Ishikawa (cell line): ENCODE results near the gene NOTO.

Experiments used
- CEBPB ChIP-seq: IDR thresholded peaks from 2 replicates; pipeline ENCODE4 v1.6.1; 2012
- CREB1 ChIP-seq: IDR thresholded peaks from 2 replicates; pipeline ENCODE4 v1.6.1; 2012; ENCODE audit warnings: low read depth
- EGR1 ChIP-seq: IDR thresholded peaks from 2 replicates; pipeline ENCODE4 v1.6.1; 2012
- EP300 ChIP-seq: IDR thresholded peaks from 2 replicates; pipeline ENCODE4 v1.6.1; 2012; ENCODE audit warnings: borderline replicate concordance
- FOXM1 ChIP-seq: IDR thresholded peaks from 2 replicates; pipeline ENCODE4 v1.6.1; 2012; ENCODE audit warnings: low read depth, borderline replicate concordance
- NFIC ChIP-seq: IDR thresholded peaks from 2 replicates; pipeline ENCODE4 v1.6.1; 2012
- RAD21 ChIP-seq: IDR thresholded peaks from 2 replicates; pipeline ENCODE4 v1.6.1; 2012; ENCODE audit warnings: low read depth
- TAF1 ChIP-seq: IDR thresholded peaks from 2 replicates; pipeline ENCODE4 v1.6.1; 2012; ENCODE audit warnings: low read depth, mild to moderate bottlenecking
- TCF12 ChIP-seq: IDR thresholded peaks from 2 replicates; pipeline ENCODE4 v1.6.1; 2012; ENCODE audit warnings: low read depth
- TEAD4 ChIP-seq: IDR thresholded peaks from 2 replicates; pipeline ENCODE4 v1.6.1; 2012
- YY1 ChIP-seq: IDR thresholded peaks from 2 replicates; pipeline ENCODE4 v1.6.1; 2012; ENCODE audit warnings: low read depth
- ZBTB7A ChIP-seq: IDR thresholded peaks from 2 replicates; pipeline ENCODE4 v1.6.1; 2012; ENCODE audit warnings: low read depth
- TF ChIP-seq, protein P1 (sequence below): IDR thresholded peaks from 2 replicates; pipeline ENCODE4 v1.6.1; 2012
- TF ChIP-seq, protein P2 (sequence below): IDR thresholded peaks from 2 replicates; pipeline ENCODE4 v1.6.1; 2012; ENCODE audit warnings: low read depth, mild to moderate bottlenecking
- TF ChIP-seq, protein P3 (sequence below): IDR thresholded peaks from 2 replicates; pipeline ENCODE4 v1.6.1; 2012

Gene NOTO

DNA sequence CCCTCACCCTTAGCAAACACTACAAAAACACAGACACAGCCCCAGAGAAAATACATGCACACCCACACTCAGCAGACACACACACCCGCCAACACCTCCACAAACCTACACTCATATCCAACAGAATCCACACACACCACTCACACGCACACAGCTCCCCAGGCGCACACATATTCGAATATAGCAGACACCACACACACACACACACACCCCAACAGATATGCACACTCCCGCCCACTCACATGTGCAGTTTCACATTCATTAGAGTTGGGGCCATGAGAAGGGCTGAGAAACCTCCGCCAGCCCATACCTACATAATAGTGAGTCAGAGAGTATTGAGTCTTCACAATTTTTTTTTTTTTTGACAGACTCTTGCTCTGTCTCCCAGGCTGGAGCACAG is 29.4 kb upstream of the NOTO start:
- TF ChIP-seq TEAD4 (no peak), CREB1 (no peak), EP300 (no peak), NFIC (no peak), ZBTB7A (no peak), YY1 (no peak)
- TF ChIP-seq, protein P1, sequence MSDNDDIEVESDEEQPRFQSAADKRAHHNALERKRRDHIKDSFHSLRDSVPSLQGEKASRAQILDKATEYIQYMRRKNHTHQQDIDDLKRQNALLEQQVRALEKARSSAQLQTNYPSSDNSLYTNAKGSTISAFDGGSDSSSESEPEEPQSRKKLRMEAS: no peak

DNA sequence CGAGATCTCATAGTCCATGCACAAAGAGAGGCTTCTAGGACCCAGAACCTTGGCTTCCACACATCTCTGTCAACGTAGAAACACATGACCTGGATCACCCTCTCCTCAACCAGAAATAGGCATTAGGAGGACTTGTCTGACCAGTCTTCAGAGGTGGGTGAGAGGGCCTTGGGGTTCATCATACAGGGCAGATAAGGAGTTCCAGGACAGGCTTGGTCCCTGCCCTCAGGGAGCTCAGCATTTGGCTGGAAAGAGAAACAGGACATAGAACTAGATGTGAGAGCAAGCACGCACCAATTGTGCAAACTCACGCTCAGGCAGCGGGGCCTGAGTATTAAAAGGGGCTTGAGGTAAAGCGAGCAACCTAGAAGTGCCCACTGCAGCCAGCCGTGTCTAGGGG is 28.6 kb upstream of the NOTO start:
- TF ChIP-seq NFIC (no peak), FOXM1 (no peak), YY1 (no peak), ZBTB7A (no peak), RAD21 (no peak), EGR1 (no peak), CEBPB (no peak), CREB1 (no peak), TAF1 (no peak)
- TF ChIP-seq, protein P2, sequence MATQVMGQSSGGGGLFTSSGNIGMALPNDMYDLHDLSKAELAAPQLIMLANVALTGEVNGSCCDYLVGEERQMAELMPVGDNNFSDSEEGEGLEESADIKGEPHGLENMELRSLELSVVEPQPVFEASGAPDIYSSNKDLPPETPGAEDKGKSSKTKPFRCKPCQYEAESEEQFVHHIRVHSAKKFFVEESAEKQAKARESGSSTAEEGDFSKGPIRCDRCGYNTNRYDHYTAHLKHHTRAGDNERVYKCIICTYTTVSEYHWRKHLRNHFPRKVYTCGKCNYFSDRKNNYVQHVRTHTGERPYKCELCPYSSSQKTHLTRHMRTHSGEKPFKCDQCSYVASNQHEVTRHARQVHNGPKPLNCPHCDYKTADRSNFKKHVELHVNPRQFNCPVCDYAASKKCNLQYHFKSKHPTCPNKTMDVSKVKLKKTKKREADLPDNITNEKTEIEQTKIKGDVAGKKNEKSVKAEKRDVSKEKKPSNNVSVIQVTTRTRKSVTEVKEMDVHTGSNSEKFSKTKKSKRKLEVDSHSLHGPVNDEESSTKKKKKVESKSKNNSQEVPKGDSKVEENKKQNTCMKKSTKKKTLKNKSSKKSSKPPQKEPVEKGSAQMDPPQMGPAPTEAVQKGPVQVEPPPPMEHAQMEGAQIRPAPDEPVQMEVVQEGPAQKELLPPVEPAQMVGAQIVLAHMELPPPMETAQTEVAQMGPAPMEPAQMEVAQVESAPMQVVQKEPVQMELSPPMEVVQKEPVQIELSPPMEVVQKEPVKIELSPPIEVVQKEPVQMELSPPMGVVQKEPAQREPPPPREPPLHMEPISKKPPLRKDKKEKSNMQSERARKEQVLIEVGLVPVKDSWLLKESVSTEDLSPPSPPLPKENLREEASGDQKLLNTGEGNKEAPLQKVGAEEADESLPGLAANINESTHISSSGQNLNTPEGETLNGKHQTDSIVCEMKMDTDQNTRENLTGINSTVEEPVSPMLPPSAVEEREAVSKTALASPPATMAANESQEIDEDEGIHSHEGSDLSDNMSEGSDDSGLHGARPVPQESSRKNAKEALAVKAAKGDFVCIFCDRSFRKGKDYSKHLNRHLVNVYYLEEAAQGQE: no peak
- TF ChIP-seq, protein P1: no peak
- TF ChIP-seq, protein P3, sequence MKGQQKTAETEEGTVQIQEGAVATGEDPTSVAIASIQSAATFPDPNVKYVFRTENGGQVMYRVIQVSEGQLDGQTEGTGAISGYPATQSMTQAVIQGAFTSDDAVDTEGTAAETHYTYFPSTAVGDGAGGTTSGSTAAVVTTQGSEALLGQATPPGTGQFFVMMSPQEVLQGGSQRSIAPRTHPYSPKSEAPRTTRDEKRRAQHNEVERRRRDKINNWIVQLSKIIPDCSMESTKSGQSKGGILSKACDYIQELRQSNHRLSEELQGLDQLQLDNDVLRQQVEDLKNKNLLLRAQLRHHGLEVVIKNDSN: no peak

DNA sequence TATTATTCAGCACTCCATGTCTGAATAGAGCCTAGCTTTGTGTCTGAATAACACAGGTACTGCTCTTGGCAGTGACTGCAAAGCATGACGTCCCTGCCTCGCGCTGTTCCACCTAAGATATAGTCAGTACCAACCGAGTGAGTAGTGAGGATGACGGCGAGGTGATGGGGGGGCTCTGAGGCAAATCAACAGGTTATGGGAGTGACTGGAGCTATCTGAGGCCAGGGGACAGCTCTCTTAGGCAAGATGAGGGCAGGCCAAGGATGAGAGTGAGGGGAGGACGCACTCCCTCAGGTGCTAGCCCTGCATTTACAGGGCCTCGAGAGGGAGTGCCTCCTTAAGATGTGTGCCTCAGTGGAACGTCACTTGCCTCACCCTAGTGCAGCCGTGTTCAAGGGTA is 28.1 kb upstream of the NOTO start:
- TF ChIP-seq, protein P1: no peak
- TF ChIP-seq EGR1 (no peak), CREB1 (no peak), ZBTB7A (no peak), RAD21 (no peak), NFIC (no peak), TAF1 (no peak), EP300 (no peak), CEBPB (no peak), TCF12 (no peak), TEAD4 (no peak), YY1 (no peak), FOXM1 (no peak)
- TF ChIP-seq, protein P2: no peak
- TF ChIP-seq, protein P3: no peak

DNA sequence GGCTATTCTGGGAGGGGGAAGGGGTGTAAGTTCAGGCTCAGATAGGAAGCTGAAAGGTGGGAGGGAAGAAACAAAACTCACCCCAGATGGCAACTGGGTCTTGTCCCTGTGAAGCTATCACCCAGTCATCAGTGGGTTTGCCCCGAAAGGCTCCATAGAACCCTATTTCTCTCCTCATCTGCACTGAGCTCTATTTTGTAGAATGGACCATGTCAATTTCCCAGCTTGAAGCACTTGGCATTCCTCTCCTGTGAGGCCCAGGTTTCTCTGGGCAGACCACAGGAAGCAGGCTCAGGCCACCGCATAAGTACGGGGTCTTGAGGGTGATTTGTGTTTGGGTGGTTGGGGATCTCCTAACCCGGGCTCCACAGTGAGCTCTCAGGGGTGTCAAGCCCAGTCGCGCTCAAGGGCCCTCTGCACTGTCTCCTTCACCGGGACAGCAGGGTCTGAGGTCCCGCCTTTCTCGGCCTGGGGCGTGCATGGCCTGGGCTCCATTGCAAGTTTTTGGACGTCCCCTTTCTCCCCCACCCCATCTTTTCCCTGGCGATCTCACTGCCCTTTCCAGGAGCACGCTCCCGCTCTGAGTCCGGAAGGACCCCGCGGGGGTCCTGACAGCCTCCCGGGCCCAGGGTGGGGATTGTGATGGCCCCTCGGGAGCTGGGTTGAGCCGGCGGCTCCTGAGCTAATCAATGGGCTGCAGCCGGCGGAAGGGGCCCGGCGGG is 27.3 kb upstream of the NOTO start:
- TF ChIP-seq RAD21 (no peak), CREB1 (no peak), YY1 (no peak), EGR1 (no peak), FOXM1 (no peak), TCF12 (no peak), TAF1 (no peak), NFIC (no peak), ZBTB7A (no peak)
- TF ChIP-seq, protein P2: no peak
- TF ChIP-seq, protein P1: no peak
- TF ChIP-seq, protein P3: no peak
